Activated effector memory CD4-positive, alpha-beta T cell treated with anti-CD3 and anti-CD28 coated beads, Interleukin-2, amount 50 U/mL, for 16 hours (primary cell): ENCODE measurements around the gene SRRM4.
"Not testable (repeated sequence)": the region's sequence is repeated elsewhere in the genome, so short reads cannot be mapped to it uniquely, and the experiment has no call there.

ENCODE experiments used
- DNase-seq: peaks from one replicate; pipeline ENCODE4 v3.0.0-alpha.2; 2020

SRRM4 gene

DNA sequence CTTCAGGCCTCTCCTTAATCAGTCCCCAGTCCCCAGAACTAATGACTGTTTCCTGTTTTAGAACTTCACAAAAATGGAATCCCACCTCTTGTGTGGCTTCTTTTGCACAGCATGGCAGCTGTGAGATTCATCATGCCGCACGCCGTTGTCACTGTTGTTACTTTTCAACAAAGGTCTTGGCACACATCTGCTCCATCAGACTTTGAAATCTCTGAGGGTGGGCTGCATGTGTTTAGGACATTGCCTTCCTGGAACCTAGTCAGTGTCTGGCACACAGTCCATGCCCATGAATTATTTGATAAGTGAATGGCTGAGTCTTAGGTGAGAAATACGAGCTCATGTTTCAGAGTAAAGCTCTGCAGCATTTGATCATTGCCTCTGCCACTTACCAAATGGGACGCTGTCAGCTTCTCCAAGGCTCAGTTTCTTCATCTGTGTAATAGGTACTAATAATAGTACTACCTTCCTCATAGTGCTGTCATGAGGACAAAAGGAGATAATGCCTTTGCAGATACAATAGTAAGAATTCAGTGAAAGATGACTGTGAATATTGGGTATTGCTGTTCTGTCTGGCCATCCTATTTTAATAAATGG is 90.4 kb downstream of the SRRM4 start:
- DNase-seq = no peak

DNA sequence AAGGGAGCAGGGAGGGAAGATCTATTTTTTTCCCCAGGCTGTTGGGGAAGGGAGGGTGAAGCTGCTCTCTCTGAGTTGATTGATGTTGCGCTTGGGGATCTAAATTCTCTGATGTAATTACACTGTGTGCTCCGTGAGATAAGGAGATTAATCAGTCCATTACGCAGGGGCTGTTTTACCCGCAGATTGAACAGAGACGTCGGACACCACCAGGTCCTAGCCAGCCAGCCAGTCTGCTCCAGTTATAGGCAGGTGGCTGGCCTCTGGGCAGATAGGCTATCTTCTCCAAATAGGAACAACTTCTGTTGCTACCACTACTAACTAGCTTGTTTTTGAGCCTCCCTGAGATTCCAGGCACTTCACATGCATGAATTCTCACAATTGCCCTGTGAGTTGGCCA is 91.1 kb downstream of the SRRM4 start:
- DNase-seq = no peak

DNA sequence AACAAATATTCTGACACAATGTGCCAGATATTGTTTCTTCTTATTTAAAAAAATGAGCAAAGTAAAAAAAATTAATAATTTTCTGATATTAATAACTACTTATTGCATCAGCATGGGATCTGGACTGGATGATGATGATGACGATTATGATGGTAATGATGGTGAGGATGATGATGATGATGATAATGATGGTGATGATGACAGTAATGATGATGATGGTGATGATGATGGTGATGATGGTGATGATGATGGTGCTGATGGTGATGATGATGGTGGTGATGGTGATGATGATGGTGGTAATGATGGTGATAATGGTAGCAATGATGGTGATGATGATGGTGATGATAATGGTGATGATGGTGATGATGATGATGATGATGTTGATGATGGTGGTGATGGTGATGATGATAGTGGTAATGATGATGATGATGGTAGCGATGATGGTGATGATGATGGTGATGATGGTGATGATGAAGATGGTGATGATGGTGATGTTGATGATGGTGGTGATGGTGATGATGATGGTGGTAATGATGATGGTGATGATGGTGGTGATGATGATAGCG is 94.0 kb downstream of the SRRM4 start:
- DNase-seq = no peak

DNA sequence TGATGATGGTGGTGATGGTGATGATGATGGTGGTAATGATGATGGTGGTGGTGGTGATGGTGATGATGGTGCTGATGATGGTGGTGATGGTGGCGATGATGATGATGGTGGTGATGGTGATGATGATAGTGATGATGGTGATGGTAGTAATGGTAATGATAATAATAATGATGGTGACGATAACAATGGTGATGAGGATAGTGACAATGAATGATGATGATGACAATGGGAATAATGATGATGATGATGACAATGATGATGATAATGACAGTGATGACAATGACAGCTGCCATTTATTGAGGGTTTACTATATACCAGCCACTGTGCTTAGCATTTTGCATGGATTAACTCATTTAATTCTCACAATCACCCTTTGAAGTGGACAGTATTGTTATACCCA is 94.6 kb downstream of the SRRM4 start:
- no peak for DNase-seq

DNA sequence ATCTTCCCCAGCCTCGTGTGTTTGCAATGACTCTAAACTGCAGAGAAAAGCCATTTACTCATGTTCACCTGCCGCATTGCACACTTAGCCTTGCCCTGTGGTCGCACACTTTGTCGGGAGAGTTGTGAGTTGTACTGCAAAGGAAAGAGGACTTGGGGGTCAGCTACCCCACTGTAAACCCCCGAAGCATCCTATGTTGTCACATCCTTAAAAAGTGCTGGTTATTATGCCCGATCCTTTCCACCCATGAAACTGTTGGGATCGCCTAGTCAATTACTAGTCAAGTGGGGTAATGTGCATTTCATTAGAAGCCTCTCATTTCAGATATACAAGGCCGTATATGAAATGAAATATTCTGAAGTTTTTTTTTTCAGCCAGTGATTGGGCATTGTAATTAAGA is 98.2 kb downstream of the SRRM4 start:
- DNase-seq = no peak

DNA sequence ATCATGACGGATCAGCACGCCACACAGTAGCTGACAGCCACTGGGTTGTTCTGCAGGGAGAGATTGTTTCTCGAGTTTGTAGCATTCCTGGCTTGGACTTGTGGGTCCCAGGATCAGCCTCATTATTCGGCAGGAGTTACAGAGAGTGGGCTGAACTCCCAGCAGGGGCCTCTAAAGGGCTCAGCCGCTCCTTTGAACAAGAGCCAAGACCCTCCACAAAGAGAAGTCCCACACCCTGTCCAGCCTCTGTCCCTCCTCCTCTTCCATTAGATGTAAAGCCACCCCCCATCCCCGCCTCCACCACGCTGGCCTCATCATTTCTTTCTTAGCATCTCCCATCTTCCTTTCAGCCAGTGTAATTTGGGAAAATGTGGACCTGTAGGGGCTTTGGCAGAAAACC is 100.7 kb downstream of the SRRM4 start:
- no peak for DNase-seq

DNA sequence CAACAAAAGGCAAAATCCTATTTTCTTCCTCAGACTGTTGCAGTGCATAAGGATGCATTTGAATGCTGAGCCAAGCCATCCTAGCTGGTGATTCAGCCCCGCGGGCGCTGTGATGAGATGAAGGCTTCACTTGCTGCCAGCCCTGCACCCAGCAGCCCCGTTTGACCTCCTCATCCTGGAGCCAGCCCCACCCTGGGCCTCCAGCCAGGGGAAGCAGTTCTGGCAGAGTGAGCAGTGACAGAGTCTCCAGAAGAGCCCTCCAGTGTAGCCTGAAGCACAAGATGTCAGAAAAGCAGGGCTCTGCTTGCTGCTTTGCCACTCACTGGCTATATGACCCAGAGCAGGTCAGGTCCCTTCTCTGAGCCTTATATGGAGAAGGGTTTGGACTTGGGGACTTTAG is 101.2 kb downstream of the SRRM4 start:
- no peak for DNase-seq

DNA sequence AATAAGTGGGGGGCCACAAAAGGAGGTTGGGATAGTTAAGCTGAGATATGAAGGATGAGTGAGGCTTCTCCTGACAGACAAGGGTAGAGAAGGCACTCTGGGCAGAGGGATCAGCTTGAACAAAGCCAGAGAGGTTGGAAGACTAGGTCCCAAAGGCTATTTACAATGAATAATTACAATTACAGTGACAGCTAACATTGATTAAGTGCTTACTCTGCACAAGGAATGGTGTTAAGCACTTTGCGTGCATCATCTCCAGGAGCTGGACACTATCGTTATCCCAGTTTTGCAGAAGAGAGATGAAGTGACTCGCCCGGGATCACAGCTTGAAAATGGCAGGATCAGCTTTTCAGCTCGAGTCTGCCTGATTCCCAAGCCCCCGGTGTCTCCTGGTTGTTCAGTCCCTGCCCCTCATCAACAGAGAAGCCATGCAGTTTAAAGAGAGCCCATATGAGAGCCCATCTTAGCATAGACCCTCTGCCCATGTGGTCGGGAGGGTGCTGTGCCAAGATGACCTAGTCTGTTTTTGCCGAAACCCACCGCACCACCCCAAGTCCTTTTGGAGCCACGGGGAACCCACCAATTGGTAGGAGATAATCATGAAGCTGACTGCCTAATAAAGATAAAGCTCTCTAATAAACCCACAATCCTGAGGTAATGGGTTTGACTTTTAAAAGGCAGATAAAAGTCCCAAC is 107.5 kb downstream of the SRRM4 start:
- no peak for DNase-seq

DNA sequence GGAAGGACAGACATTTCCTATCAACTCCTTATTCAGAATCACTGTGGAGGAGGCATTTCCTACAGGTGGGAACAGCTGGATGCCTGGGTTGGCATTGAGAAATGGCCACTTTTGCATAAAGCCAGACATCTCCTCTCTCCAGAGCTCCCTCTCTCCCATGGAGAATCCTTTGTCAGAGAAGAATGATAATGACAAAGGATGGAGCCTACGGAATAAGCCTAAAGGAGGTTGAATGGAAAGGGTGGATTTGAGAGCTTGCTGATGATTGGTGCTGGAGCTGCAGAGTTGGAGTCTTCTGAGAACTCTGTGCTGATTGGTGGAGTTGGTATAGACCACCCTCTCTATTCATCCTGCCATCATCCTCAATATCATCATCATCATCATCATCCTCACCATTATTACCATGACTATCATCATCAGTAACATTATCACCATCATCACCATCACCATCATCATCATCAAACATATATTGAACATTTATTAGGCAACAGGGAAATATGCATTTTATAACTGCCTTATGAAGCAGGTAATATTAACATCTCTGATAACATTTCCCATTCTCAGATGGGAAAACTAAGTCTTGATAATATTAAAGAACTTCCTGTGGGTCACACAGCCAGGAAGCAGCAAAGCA is 108.2 kb downstream of the SRRM4 start:
- no peak for DNase-seq

DNA sequence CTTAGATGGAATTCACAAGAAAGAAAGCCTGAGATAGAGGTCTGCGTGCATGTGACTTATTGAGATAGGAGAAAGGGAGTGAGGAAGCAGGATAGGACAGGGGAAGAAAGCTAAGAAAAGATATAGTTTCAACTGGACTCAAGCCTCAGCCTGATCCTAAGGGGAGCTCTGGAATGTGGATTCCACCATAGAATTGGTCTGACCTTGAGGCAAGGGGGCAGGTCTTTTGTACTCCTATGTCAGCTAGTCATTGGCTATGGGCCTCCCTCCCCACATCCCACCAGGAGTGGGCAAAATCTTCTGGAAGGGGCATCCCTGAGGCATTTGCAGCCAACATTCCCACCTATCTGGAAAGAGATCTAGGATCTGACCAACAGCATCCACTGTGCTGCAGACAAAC is 108.9 kb downstream of the SRRM4 start:
- no peak for DNase-seq

DNA sequence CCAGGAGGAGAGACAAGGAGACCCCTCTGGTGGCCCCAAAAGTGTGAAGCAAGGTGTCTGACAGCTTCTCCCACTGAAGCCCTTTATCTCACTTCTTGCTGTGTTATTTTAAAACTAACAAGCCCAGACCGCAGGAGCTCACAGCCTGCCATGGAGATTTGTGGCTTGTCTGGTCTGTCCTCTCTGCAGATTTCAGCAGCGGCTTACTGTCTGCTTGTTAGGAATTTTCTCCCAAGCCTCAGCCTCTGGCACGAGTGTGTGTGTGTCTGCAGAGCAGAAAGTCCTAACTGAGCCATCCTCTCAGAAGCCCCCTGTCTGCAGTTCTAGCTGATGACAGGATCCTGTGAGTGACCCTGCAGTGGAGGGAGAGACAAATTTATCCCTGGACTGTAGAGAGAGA is 109.5 kb downstream of the SRRM4 start:
- no peak for DNase-seq

DNA sequence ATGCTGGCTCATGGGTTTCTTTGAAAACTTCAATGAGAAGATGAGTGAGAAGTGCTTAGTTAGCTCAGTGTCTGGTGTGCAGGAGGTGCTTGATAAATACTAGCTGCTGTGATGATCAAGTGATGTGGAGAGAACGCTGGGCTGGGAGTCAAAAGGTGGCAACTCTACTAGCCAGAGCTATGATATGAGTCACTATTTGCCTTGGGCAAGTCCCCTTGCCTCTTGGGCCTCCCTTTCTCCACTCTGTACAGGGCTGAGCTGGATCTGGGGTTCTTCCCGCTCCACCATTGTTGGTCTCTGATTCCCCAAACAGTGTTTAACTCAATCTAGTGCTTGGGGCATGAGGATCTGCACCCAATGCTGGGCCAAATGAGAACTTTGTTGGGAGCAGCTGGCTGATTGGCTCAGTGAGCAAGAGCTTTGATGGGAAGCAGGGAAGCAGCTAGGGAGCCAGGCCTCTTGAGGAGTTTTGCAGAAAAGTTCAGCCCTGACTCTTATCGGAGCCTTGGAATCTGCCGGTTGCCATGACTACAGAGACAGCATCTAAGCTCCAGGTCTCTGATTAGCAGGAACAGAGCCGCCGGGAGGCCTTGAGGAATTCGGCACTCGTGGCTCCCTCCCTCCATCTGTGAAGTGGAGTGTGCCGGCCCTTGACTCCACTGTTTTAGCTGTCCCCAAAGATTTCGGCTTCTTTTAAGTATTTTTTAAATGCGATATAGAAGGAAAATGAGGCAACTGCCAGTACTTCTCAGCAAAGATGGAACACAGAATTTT is 115.3 kb downstream of the SRRM4 start:
- no peak for DNase-seq

DNA sequence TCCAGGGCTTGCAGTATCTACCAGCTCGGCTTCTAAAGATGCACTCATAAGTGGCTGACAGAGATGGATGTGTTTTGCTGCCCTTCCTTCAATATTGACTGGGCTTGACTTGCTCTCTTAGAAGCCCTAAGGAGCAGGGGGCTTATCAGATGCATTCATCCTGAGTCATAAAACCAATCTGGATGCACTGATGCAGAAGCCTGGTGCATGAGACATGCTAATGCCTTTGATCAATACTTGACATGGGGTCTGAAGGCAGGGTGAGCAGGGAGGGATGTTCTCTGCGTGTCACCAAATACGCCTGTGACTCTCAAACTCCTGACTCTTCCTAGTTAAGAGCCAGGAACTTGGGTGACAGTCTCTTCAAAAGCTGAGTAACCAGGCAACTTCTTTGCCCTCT is 119.6 kb downstream of the SRRM4 start:
- DNase-seq = no peak

DNA sequence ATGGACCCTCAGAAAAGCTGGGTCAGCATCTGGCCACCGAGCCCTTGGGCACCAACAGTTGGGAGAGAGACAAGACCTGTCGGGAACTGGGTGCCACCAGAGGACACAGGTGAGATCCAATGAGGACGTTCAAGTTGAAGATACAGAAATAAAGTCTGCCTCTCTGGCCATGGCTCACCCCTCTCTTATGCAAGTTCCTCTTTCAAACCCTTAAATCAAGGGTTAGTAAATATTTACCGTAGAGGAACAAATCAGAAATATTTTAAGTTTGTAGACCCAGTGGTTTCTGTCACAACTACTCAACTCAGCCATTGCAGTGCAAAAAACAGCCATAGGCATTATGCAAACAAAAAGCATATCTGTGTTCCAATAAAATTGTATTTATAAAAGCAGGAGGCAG is 120.9 kb downstream of the SRRM4 start:
- DNase-seq = no peak

DNA sequence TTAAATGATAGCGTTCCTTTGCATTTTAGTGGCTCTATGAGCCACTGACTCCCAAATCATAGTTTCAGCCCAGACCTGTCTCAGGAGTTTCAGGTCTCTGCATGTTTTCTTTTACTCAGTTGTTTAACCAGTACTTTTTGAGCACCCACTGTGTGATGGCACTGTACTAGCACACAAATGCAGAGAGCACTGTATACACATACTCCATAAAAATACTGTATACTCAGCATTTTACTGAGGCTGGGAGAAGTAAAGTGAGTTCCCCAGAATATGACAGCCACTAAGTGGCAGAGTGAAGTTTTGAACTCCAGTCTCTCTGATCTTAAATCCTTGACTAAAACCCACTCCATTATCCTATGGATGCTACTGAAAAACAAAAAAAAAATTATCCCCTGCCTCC is 121.4 kb downstream of the SRRM4 start:
- DNase-seq = no peak

DNA sequence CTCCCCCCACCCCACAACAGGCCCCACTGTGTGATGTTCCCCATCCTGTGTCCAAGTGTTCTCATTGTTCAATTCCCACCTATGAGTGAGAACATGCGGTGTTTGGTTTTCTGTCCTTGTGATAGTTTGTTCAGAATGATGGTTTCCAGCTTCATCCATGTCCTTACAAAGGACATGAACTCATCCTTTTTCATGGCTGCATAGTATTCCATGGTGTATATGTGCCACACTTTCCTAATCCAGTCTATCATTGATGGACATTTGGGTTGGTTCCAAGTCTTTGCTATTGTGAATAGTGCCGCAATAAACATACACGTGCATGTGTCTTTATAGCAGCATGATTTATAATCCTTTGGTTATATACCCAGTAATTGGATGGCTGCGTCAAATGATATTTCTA is 123.6 kb downstream of the SRRM4 start:
- not testable (repeated sequence) for DNase-seq

DNA sequence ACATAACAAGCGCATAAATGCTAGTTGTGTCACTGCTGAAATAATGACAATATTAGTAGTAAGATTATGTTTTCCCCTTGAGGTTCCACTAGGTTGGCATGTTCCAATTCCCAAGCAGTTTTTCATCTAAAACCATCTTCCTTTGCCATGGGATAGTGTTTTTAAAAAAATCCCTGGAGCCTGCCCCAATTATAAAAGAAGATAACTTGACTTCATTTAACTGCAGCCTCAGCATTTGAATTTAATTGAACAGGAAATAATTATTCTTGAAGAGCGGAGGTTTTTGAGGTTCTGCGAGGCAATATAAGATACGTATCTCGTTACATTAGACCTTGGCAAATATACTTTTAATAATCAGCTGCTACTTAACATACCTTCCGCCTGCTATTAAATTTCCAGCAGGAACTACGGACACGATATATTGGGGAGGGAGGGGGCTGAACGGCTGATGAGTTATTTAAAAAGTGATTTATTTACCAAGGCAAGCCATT is 132.2 kb downstream of the SRRM4 start:
- DNase-seq = no peak

DNA sequence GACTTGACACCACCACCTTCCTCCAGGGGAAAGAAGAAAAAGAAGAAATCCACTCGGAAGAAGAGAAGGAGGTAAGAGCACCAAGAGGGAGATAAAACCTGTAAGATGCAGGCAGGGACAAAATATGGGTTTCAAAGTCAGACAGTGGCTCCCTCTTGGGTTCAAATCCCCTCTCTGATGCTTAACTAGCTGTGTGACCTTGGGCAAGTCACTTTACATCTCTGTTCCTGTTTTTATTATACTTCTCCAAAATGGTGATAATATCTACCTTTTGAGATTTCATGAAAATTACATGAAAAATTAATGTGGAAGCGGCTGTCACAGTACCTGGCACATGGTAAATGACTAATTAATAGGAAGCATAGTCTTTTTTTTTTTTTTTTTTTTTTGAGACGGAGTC is 133.0 kb downstream of the SRRM4 start:
- DNase-seq = no peak

DNA sequence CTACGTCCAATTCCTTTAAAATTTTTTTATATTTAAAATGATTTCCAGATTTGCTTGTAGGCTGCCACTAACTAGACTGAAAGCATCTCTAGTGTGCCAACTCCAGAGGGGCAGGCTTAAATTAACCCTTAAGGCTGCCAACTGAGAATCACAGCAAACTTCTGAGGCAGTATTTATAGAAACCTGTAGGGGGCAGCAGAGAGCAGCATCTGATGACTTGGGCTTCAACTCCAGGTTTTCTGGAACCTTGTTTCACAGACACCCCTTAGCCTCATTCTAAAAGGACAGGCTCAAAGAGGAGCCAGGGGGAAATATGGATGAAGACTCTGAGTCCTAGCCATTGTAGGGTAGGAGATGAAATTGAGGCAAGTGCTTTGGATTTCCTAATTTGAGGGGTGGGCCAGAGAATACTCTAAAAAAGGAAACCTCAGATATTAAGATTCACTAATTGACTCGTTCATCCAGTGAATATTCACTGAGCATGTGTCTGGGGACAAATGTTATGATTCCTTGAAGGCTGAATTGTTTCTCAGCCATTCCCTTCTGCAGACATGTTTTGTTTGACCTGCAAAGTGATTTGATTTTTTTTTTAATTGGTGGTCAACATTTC is 134.1 kb downstream of the SRRM4 start:
- no peak for DNase-seq

DNA sequence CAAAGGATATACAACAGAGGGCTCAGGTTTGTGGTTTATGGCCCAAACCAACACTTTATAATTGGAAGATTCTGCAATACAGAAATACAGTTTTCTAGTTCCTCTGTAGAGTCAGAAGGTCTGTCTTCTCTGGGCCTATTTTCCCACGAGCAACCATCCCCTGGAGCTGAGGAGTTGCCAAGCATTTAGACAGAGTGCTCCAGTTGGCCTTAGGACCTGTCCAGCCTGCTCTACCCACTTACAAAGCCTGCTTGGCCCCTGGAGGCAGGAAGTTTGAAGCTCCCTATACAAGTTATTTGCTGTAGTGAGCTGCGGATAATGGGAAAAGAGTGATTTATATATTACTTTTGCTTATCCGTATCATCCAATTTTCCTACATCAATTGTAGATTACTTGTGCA is 136.6 kb downstream of the SRRM4 start:
- no peak for DNase-seq

DNA sequence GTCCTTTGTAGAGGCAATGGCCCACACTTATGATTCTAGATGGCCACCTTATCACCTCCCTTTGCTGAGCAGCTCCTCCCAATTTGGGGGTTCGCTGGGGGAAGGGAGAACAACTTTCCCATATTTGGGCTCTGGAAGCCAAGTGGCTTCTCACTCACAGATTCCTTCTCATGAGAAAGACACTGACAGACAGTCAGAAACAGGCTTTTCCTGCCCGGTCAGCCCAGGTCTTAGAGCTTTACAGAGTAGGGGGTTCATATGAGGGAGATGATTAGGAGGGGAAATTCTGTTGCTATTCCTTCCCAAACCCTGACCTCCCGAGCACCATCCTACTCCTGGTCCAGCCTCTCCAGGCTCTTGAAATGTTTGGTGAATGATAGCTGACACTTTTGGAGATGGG is 137.3 kb downstream of the SRRM4 start:
- no peak for DNase-seq

DNA sequence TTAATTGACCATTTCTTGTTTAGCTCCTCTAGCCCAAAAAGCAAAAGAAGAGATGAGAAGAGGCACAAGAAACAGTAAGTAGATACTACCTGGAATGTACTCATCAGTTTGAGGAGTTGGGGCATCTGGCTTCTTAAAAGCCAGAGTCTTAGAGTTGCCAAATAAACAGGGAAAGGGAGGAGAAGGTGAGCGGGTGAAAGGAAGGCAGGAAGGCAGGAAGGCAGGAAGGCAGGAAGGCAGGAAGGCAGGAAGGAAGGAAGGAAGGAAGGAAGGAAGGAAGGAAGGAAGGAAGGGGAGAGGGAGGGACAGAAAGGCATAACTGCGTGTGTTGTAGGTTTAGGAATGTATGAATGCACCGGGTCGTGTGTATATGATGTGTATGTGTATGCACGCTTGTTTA is 140.7 kb downstream of the SRRM4 start:
- no peak for DNase-seq

DNA sequence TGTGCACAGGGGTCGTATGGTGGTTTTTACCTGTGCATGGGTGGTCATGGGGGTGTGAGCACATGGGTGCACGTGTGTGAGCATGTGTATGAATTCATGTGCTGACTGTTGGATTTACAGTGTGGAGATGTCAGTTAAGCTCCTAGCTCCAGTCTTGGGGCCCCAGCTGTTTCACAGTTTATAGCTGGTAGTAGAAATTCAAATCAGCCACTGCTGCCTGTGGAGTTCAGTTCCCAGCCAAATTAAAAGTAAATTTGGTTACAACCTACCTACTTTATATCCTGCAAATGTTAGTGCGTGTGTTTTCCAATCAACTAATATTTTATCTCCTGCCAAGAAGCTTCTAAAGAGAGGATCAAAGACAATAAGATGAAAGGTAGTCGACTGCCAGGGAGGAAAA is 141.4 kb downstream of the SRRM4 start:
- no peak for DNase-seq
